ENCODE measurements around the gene MTCH2.

- TF ChIP-seq, protein P1, sequence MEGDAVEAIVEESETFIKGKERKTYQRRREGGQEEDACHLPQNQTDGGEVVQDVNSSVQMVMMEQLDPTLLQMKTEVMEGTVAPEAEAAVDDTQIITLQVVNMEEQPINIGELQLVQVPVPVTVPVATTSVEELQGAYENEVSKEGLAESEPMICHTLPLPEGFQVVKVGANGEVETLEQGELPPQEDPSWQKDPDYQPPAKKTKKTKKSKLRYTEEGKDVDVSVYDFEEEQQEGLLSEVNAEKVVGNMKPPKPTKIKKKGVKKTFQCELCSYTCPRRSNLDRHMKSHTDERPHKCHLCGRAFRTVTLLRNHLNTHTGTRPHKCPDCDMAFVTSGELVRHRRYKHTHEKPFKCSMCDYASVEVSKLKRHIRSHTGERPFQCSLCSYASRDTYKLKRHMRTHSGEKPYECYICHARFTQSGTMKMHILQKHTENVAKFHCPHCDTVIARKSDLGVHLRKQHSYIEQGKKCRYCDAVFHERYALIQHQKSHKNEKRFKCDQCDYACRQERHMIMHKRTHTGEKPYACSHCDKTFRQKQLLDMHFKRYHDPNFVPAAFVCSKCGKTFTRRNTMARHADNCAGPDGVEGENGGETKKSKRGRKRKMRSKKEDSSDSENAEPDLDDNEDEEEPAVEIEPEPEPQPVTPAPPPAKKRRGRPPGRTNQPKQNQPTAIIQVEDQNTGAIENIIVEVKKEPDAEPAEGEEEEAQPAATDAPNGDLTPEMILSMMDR (IDR thresholded peaks at IDR 0.05 in 8 of 11, conservative IDR thresholded peaks at IDR 0.05 in 3 of 11), result no peak
- no peak for TF ChIP-seq POLR2A (IDR thresholded peaks at IDR 0.05)
These were observed 53.2 kb downstream of the MTCH2 start for GRCh38 chr11:47589118-47589517.

Measured in spleen (tissue), 7 donors.